IMR-90 (cell line): ENCODE measurements around the gene APAF1. TPM values are rescaled to one million over a fixed set of nuclear protein-coding genes. Genes with fewer than 3 reads are reported as not detected.

Source experiments
- ATAC-seq: fragments of 200-7000 bp; cut with Tn5 transposase; 2 replicates; pipeline ENCODE4 v1.9.1; 2020; ENCODE audit warnings: low read depth, mild to moderate bottlenecking, moderate library complexity
- BruUV-seq: library from RNA; stranded (reverse); fragments of 400-500 nt; replicated peaks from 2 replicates; lab custom pipeline; 2021; lab: Mats Ljungman, UMichigan
- CTCF ChIA-PET: fragments of 300-600 bp; formaldehyde crosslinking; extraction: SDS; loops from one replicate; lab custom pipeline; 2021; ENCODE audit warnings: antibody characterized with exemption; lab: Yijun Ruan, JAX
- POLR2A ChIA-PET: fragments of 300-600 bp; sonication (Branson Sonifier 250); formaldehyde crosslinking; loops from one replicate; lab custom pipeline; 2022; ENCODE audit warnings: antibody characterized with exemption; ENCODE audit not compliant: unreplicated experiment; lab: Charles Lee
- DNase-seq: peaks from one replicate; pipeline ENCODE4 v3.0.0; 2013
- H2AFZ ChIP-seq: replicated peaks from 2 replicates; pipeline ENCODE3; 2013; ENCODE audit warnings: low read length, mild to moderate bottlenecking; ENCODE audit not compliant: poor library complexity
- H2AK5ac ChIP-seq: 2 replicates; pipeline ENCODE4 v1.6.1; 2013; ENCODE audit warnings: low read depth, low read length, inconsistent platforms
- H2AK9ac ChIP-seq: replicated peaks from 2 replicates; pipeline ENCODE3; 2013; ENCODE audit warnings: mild to moderate bottlenecking, low read depth, low read length, moderate library complexity; ENCODE audit not compliant: poor library complexity
- H2BK120ac ChIP-seq: 2 replicates; pipeline ENCODE4 v1.6.1; 2013; ENCODE audit warnings: low read depth, low read length, inconsistent platforms
- H2BK15ac ChIP-seq: 3 replicates; pipeline ENCODE4 v1.6.1; 2013; ENCODE audit warnings: low read depth, low read length, inconsistent platforms
- H2BK20ac ChIP-seq: 2 replicates; pipeline ENCODE4 v1.6.1; 2013; ENCODE audit warnings: low read depth, mild to moderate bottlenecking, inconsistent platforms, low read length, moderate library complexity
- H2BK5ac ChIP-seq: 2 replicates; pipeline ENCODE4 v1.6.1; 2013; ENCODE audit warnings: mild to moderate bottlenecking, low read depth, low read length, inconsistent platforms; ENCODE audit not compliant: poor library complexity, severe bottlenecking
- H3K14ac ChIP-seq: replicated peaks from 2 replicates; pipeline ENCODE4 v1.6.1; 2013; ENCODE audit warnings: low read depth, low read length, inconsistent platforms
- H3K18ac ChIP-seq: 2 replicates; pipeline ENCODE4 v1.6.1; 2013; ENCODE audit warnings: low read depth, low read length, control low read depth
- H3K23ac ChIP-seq: 2 replicates; pipeline ENCODE4 v1.6.1; 2013; ENCODE audit warnings: low read depth, low read length, inconsistent platforms
- H3K27ac ChIP-seq: 2 replicates; pipeline ENCODE4 v1.5.1; 2013; ENCODE audit warnings: mild to moderate bottlenecking, control low read depth, low read length; ENCODE audit not compliant: insufficient read depth
- H3K27me3 ChIP-seq: 2 replicates; pipeline ENCODE4 v1.6.1; 2013; ENCODE audit warnings: low read length; ENCODE audit not compliant: control insufficient read depth, insufficient read depth
- H3K36me3 ChIP-seq: 2 replicates; pipeline ENCODE4 v1.6.1; 2013; ENCODE audit warnings: low read length, mixed read lengths; ENCODE audit not compliant: control insufficient read depth, insufficient read depth
- H3K4ac ChIP-seq: 2 replicates; pipeline ENCODE4 v1.6.1; 2013; ENCODE audit warnings: low read depth, low read length, inconsistent platforms
- H3K4me1 ChIP-seq: 2 replicates; pipeline ENCODE4 v1.6.1; 2013; ENCODE audit warnings: low read length, mixed read lengths; ENCODE audit not compliant: control insufficient read depth, insufficient read depth
- H3K4me2 ChIP-seq: 2 replicates; pipeline ENCODE4 v1.6.1; 2013; ENCODE audit warnings: low read depth, mild to moderate bottlenecking, control low read depth, low read length, moderate library complexity
- H3K4me3 ChIP-seq: 2 replicates; pipeline ENCODE4 v1.5.1; 2013; ENCODE audit warnings: low read depth, mild to moderate bottlenecking, control low read depth, low read length, moderate library complexity; ENCODE audit not compliant: insufficient read depth
- H3K56ac ChIP-seq: 2 replicates; pipeline ENCODE4 v1.6.1; 2013; ENCODE audit warnings: low read length, inconsistent platforms; ENCODE audit not compliant: insufficient read depth; ENCODE audit errors: extremely low read depth
- H3K79me1 ChIP-seq, 2 experiments: 2 replicates each; pipeline ENCODE4 v1.6.1; 2013; ENCODE audit warnings: low read length in 2 of 2, inconsistent platforms in 1 of 2, low read depth in 1 of 2
- H3K9ac ChIP-seq: 2 replicates; pipeline ENCODE4 v1.6.1; 2013; ENCODE audit warnings: low read depth, low read length, control low read depth
- H3K9me1 ChIP-seq: 2 replicates; pipeline ENCODE4 v1.6.1; 2013; ENCODE audit warnings: low read length, inconsistent platforms; ENCODE audit not compliant: insufficient read depth
- H3K9me3 ChIP-seq: 2 replicates; pipeline ENCODE4 v1.6.1; 2013; ENCODE audit warnings: low read length; ENCODE audit not compliant: control insufficient read depth, insufficient read depth
- H4K20me1 ChIP-seq: 2 replicates; pipeline ENCODE4 v1.6.1; 2013; ENCODE audit warnings: low read length, inconsistent platforms; ENCODE audit not compliant: insufficient read depth
- H4K5ac ChIP-seq: 2 replicates; pipeline ENCODE4 v1.6.1; 2013; ENCODE audit warnings: mild to moderate bottlenecking, low read depth, low read length, control low read depth
- H4K8ac ChIP-seq, 2 experiments: 2 replicates each; pipeline ENCODE4 v1.6.1; 2013; ENCODE audit warnings: low read depth in 2 of 2, low read length in 2 of 2, control low read depth in 1 of 2, inconsistent platforms in 1 of 2
- H4K91ac ChIP-seq: 2 replicates; pipeline ENCODE4 v1.6.1; 2013; ENCODE audit warnings: low read depth, low read length, inconsistent platforms; ENCODE audit not compliant: insufficient read depth
- BHLHE40 ChIP-seq: fragments of 150-350 bp; IDR thresholded peaks from 2 replicates; pipeline ENCODE4 v1.6.1; 2016; ENCODE audit warnings: mild to moderate bottlenecking, low read depth, low read length
- CEBPB ChIP-seq: IDR thresholded peaks from 2 replicates; pipeline ENCODE4 v1.6.1; 2012; ENCODE audit warnings: low read depth, low read length, improper control_type of control experiment
- CHD1 ChIP-seq: IDR thresholded peaks from 2 replicates; pipeline ENCODE4 v1.6.1; 2012; ENCODE audit warnings: low read depth, low read length, improper control_type of control experiment
- FOS ChIP-seq: fragments of 150-350 bp; IDR thresholded peaks from 2 replicates; pipeline ENCODE4 v1.6.1; 2016; ENCODE audit warnings: low read depth, low read length
- MAFK ChIP-seq: IDR thresholded peaks from 2 replicates; pipeline ENCODE4 v1.6.1; 2012; ENCODE audit warnings: low read depth, low read length, improper control_type of control experiment
- MAZ ChIP-seq: IDR thresholded peaks from 2 replicates; pipeline ENCODE4 v1.6.1; 2012; ENCODE audit warnings: low read depth, mild to moderate bottlenecking, low read length, improper control_type of control experiment, moderate library complexity, borderline replicate concordance
- MXI1 ChIP-seq: IDR thresholded peaks from 2 replicates; pipeline ENCODE4 v1.6.1; 2012; ENCODE audit warnings: low read depth, mild to moderate bottlenecking, low read length, moderate library complexity, borderline replicate concordance
- NFE2L2 ChIP-seq: fragments of 150-350 bp; IDR thresholded peaks from 2 replicates; pipeline ENCODE4 v1.6.1; 2016; ENCODE audit warnings: low read depth, mild to moderate bottlenecking, low read length
- POLR2A ChIP-seq: IDR thresholded peaks from 2 replicates; pipeline ENCODE4 v1.6.1; 2012; ENCODE audit warnings: mild to moderate bottlenecking, low read depth, low read length
- RAD21 ChIP-seq: IDR thresholded peaks from 2 replicates; pipeline ENCODE4 v1.6.1; 2012; ENCODE audit warnings: low read length, improper control_type of control experiment
- RCOR1 ChIP-seq: IDR thresholded peaks from 2 replicates; pipeline ENCODE4 v1.6.1; 2012; ENCODE audit warnings: mild to moderate bottlenecking, low read length, improper control_type of control experiment; ENCODE audit not compliant: insufficient replicate concordance
- RFX5 ChIP-seq: IDR thresholded peaks from 2 replicates; pipeline ENCODE4 v1.8.0; 2012; ENCODE audit warnings: low read depth, mild to moderate bottlenecking, low read length, moderate library complexity
- SMC3 ChIP-seq: fragments of 150-350 bp; IDR thresholded peaks from 2 replicates; pipeline ENCODE4 v1.6.1; 2016; ENCODE audit warnings: low read depth, mild to moderate bottlenecking, antibody characterized with exemption, low read length, moderate library complexity
- WGBS, 2 experiments: methylation state at CpG; one replicate each; pipeline versions ENCODE4 v1.1.5 to v1.1.7; 2013; ENCODE audit warnings: missing lambda C conversion rate in 2 of 2; ENCODE audit not compliant: insufficient read length in 1 of 2; ENCODE audit errors: extremely low coverage in 2 of 2; 5-methylcytosine and 5-hydroxymethylcytosine counted together
- dilution Hi-C: fragments of 300-500 bp; cut with HindIII; formaldehyde crosslinking; loops from one replicate; pipeline ENCODE4 v1.14.3; 2018; ENCODE audit warnings: low sequenced_read_pairs; ENCODE audit not compliant: unreplicated experiment
- in situ Hi-C: fragments of 300-500 bp; cut with MboI; formaldehyde crosslinking; loops from 3 replicates; pipeline ENCODE4 v1.14.3; 2019; ENCODE audit warnings: low sequenced_read_pairs, inconsistent platforms, mixed read lengths
- intact Hi-C: fragments of 100-400 bp; cut with micrococcal nuclease; formaldehyde crosslinking; loops from 2 replicates; pipeline ENCODE4 v1.10.0; 2022
- polyA plus RNA-seq, 3 experiments: library from polyadenylated mRNA; depleted of rRNA; stranded (reverse); fragments of >200 nt; gene quantifications; 2 replicates each; pipeline ENCODE4 v1.2.3, GENCODE V29; 2012; ENCODE audit warnings: low replicate concordance in 1 of 3
- total RNA-seq: library from RNA; depleted of rRNA; stranded (reverse); fragments of >200 nt; gene quantifications from 2 replicates; pipeline ENCODE4 v1.2.3, GENCODE V29; 2012
- TF ChIP-seq, protein P1 (sequence below): fragments of 150-350 bp; IDR thresholded peaks from 2 replicates; pipeline ENCODE4 v1.6.1; 2016; ENCODE audit warnings: low read depth, mild to moderate bottlenecking, low read length, moderate library complexity, borderline replicate concordance
- TF ChIP-seq, protein P2 (sequence below): conservative IDR thresholded peaks from 2 replicates; pipeline ENCODE4 v1.5.1; 2012; ENCODE audit warnings: mild to moderate bottlenecking, low read depth, low read length, improper control_type of control experiment
- TF ChIP-seq, protein P3 (sequence below): fragments of 150-350 bp; IDR thresholded peaks from 2 replicates; pipeline ENCODE4 v1.6.1; 2017; ENCODE audit warnings: mild to moderate bottlenecking, antibody characterized with exemption, low read length, low read depth

Gene APAF1
- total and polyA plus RNA-seq, 2 of the 4 experiments (the other 2 are of a cell fraction), result 10.9 to 32.8 TPM

DNA sequence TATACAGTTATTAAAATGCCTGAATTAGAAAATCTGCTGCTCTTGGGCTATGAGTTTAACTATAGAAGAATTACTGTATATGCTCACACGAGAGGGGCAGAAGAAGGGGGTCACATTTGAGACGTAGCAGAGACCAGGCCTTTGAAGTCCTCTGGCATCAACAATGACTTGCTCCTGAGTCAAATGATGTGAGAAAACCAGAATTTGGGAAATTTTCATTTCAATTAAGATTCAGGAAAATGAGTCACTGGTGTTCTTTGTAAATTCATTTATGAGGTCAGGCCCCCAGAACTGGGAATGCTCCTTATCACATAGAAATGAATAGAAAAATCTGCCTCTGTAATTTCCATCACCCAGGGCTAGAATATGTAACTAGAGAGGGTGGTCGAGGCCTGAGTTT, 92.9 kb downstream of the APAF1 start:
- no peaks in the 10 kb centered on the region for H3K27me3 ChIP-seq
- H3K9me3 ChIP-seq, result no peaks in the 10 kb centered on the region
- no peak overlapping the region for H2BK15ac ChIP-seq
- H4K20me1 ChIP-seq, result no peaks in the 10 kb centered on the region
- H3K27ac ChIP-seq, result no peak overlapping the region
- H2AK9ac ChIP-seq, result no peak overlapping the region
- intact Hi-C loops (no loop called here), dilution Hi-C loops (no loop called here), in situ Hi-C loops (no loop called here)
- DNase-seq, result peak; percentile 29
- H2AFZ ChIP-seq, result no peak overlapping the region
- no peak overlapping the region for H3K9ac ChIP-seq
- H3K36me3 ChIP-seq, result peaks cover 6% of the 10 kb centered on the region
- no peak overlapping the region for H3K4me2 ChIP-seq
- no peak overlapping the region for H3K14ac ChIP-seq
- ChIA-PET CTCF (no interaction called here), POLR2A (no interaction called here)
- no peak overlapping the region for H3K4ac ChIP-seq
- H3K4me3 ChIP-seq, result no peak overlapping the region
- no peak overlapping the region for H3K56ac ChIP-seq
- no TSS peak for BruUV-seq
- H2BK20ac ChIP-seq, result no peak overlapping the region
- no peak overlapping the region for H3K23ac ChIP-seq
- peaks cover 13% of the 10 kb centered on the region; the same call in 1 of the 2 replicates for H3K4me1 ChIP-seq
- H3K18ac ChIP-seq, result no peak overlapping the region
- H4K5ac ChIP-seq, result no peak overlapping the region
- H4K91ac ChIP-seq, result no peak overlapping the region
- no peak for ATAC-seq
- WGBS, 2 experiments, result no CpG with 5 or more reads among the region's 3 CpGs
- H3K9me1 ChIP-seq, result peaks cover 9% of the 10 kb centered on the region
- H2BK5ac ChIP-seq, result no peak overlapping the region
- H3K79me1 ChIP-seq, result no peaks in the 10 kb centered on the region
- TF ChIP-seq BHLHE40 (no peak), MXI1 (no peak), NFE2L2 (no peak), MAFK (no peak), POLR2A (no peak), MAZ (no peak), RAD21 (no peak), RFX5 (no peak), SMC3 (no peak), FOS (no peak), CEBPB (no peak), RCOR1 (no peak), CHD1 (no peak)
- TF ChIP-seq, protein P1, sequence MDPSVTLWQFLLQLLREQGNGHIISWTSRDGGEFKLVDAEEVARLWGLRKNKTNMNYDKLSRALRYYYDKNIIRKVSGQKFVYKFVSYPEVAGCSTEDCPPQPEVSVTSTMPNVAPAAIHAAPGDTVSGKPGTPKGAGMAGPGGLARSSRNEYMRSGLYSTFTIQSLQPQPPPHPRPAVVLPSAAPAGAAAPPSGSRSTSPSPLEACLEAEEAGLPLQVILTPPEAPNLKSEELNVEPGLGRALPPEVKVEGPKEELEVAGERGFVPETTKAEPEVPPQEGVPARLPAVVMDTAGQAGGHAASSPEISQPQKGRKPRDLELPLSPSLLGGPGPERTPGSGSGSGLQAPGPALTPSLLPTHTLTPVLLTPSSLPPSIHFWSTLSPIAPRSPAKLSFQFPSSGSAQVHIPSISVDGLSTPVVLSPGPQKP, result no peak
- TF ChIP-seq, protein P2, sequence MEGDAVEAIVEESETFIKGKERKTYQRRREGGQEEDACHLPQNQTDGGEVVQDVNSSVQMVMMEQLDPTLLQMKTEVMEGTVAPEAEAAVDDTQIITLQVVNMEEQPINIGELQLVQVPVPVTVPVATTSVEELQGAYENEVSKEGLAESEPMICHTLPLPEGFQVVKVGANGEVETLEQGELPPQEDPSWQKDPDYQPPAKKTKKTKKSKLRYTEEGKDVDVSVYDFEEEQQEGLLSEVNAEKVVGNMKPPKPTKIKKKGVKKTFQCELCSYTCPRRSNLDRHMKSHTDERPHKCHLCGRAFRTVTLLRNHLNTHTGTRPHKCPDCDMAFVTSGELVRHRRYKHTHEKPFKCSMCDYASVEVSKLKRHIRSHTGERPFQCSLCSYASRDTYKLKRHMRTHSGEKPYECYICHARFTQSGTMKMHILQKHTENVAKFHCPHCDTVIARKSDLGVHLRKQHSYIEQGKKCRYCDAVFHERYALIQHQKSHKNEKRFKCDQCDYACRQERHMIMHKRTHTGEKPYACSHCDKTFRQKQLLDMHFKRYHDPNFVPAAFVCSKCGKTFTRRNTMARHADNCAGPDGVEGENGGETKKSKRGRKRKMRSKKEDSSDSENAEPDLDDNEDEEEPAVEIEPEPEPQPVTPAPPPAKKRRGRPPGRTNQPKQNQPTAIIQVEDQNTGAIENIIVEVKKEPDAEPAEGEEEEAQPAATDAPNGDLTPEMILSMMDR, result no peak
- TF ChIP-seq, protein P3, sequence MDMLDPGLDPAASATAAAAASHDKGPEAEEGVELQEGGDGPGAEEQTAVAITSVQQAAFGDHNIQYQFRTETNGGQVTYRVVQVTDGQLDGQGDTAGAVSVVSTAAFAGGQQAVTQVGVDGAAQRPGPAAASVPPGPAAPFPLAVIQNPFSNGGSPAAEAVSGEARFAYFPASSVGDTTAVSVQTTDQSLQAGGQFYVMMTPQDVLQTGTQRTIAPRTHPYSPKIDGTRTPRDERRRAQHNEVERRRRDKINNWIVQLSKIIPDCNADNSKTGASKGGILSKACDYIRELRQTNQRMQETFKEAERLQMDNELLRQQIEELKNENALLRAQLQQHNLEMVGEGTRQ, result no peak
- H2AK5ac ChIP-seq, result no peak overlapping the region
- H2BK120ac ChIP-seq, result no peak overlapping the region
- H4K8ac ChIP-seq, result no peak overlapping the region
